ENCODE measurements around the gene CSMD2.

The CSMD2 gene

GRCh38 chr1:33469691-33470090, 695.3 kb downstream of the CSMD2 start:
- no peak for DNase-seq

DNA sequence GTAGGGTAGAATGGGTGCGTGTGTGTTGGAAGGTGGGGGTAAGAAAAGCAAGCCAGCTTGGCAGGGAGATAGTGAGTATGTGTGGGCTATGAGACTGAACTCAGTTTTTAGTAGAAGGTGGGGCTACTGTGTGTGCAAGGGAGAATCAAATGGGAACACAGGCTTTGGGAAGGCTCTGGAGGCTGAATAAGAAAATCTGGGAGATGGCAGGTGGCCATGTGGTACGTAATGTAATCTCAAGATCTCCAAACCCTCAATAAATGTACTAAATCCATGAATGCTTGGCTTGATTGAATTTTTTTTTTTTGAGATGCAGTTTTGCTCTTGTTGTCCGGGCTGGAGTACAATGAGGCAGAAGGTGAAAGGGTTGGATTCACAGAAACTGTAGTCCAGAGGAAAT, 696.1 kb downstream of the CSMD2 start:
- no peak for DNase-seq

DNA sequence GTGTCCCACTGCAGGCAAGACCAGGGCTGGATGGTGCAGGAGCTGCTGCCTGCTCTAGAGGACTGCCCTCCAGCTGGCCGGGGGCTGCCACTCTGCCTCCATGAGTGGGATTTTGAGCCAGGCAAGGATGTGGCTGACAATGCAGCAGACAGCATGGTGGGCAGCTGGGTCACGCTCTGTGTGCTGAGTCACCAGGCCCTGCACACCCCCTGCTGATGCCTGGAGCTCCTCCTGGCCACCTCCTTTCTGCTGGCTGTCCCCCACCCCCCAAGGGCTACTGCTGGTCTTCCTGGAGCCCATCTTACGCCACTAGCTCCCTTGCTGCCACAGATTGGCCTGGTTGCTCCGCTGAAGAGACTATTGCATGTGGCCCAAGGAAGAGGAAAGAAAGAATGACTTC, 696.5 kb downstream of the CSMD2 start:
- DNase-seq: peak in 1 of 3 experiments; percentile 4

GRCh38 chr1:33468011-33468410, 697.0 kb downstream of the CSMD2 start:
- no peak for DNase-seq

DNA sequence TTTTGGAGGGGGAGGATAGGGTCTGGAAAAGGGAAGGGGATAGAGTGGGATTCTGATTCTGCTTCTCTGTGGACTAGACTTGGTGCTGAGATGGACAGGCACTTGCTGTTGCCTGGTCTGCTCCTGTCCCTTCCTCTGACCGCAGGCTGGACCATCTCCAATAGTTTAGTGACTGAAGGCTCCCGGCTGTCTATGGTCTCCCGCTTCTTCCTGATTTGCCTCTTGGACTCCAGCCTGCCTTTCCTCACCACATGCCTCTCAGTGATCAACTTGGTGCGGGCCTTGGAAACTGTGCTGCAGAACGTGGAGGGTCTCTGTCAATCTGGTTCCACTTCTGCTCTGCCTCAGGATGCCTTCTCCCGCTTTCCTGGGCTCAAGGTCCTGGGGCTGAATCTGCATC, 698.9 kb downstream of the CSMD2 start:
- DNase-seq: no peak

DNA sequence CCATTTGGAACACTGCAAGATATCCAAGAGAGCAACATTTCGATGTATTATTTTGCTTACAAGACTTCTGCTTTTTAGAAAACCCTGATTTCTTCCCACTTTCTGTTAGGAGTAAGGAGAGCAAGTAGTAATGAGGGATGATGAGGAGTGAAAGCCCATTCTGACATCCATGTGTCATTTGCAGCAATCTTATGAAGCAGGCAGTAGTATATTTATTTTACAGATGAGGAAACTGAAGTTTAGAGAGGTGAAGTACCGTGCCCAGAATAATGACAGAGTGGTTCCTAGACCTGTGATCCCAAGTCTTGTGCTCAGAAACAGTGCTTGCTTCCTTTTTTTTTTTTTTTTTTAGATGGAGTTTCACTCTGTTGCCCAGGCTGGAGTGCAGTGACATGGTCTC, 699.7 kb downstream of the CSMD2 start:
- no peak for DNase-seq

- peak in 1 of 3 experiments; percentile 47 for DNase-seq
Observed at GRCh38 chr1:33464552-33464951, 700.5 kb downstream of the CSMD2 start.

All from NCI-H1417 (cell line).